HTR-8/SVneo (cell line): ENCODE data around the gene GRHL1.
"Not testable (repeated sequence)": the region's sequence is repeated elsewhere in the genome, so short reads cannot be mapped to it uniquely, and the experiment has no call there.

ENCODE experiments used
- DNase-seq: peaks from one replicate; pipeline ENCODE4 v3.0.0; 2011; ENCODE audit warnings: low spot score, mixed read lengths; ENCODE audit not compliant: insufficient read length
- FAIRE-seq: peaks from 2 replicates; lab custom pipeline; 2011; peaks lifted over from hg19 to GRCh38; lab: Jason Lieb, UNC

The GRHL1 gene

GRCh38 chr2:10007435-10007834, 55.9 kb downstream of the GRHL1 start:
- FAIRE-seq, result no peak

GRCh38 chr2:10007921-10008808, 56.7 kb downstream of the GRHL1 start:
- no peak for FAIRE-seq
- no peak for DNase-seq

More at GRCh38 chr2:10007435-10007834, 55.9 kb downstream of the GRHL1 start:
- DNase-seq, result no peak

- FAIRE-seq, result no peak
- no peak for DNase-seq
Measured at GRCh38 chr2:10008809-10009176, 57.3 kb downstream of the GRHL1 start.

- DNase-seq (no peak), FAIRE-seq (no peak)
Measured at GRCh38 chr2:10009271-10009810, 57.8 kb downstream of the GRHL1 start.

GRCh38 chr2:10009811-10010781, 58.6 kb downstream of the GRHL1 start:
- DNase-seq (no peak), FAIRE-seq (peak; percentile 26)

GRCh38 chr2:10010861-10011605, 59.5 kb downstream of the GRHL1 start:
- DNase-seq, result not testable (repeated sequence)
- FAIRE-seq, result peak; percentile 62

- not testable (repeated sequence) for DNase-seq, FAIRE-seq
Measured at GRCh38 chr2:10011606-10012325, 60.3 kb downstream of the GRHL1 start.

GRCh38 chr2:10012366-10012962, 61.0 kb downstream of the GRHL1 start:
- not testable (repeated sequence) for DNase-seq, FAIRE-seq

GRCh38 chr2:10012963-10013461, 61.5 kb downstream of the GRHL1 start:
- DNase-seq (no peak), FAIRE-seq (peak; percentile 96)

- not testable (repeated sequence) for DNase-seq
- peak; percentile 76 for FAIRE-seq
Measured at GRCh38 chr2:10013651-10014417, 62.3 kb downstream of the GRHL1 start.

- DNase-seq, result no peak
- peak; percentile 40 for FAIRE-seq
Measured at GRCh38 chr2:10014418-10015190, 63.1 kb downstream of the GRHL1 start.

- not testable (repeated sequence) for DNase-seq
- FAIRE-seq, result peak; percentile 90
Measured at GRCh38 chr2:10015376-10015989, 64.0 kb downstream of the GRHL1 start.

- peak; percentile 9 for FAIRE-seq
- no peak for DNase-seq
Measured at GRCh38 chr2:10016001-10016801, 64.7 kb downstream of the GRHL1 start.

- DNase-seq (no peak), FAIRE-seq (no peak)
Measured at GRCh38 chr2:10016802-10017258, 65.3 kb downstream of the GRHL1 start.

- no peak for DNase-seq
- FAIRE-seq, result no peak
Measured at GRCh38 chr2:10017313-10017941, 65.9 kb downstream of the GRHL1 start.
